Glomerular visceral epithelial cell (primary cell): ENCODE data around the gene HOXA2.

Source experiments
- DNase-seq: peaks from one replicate; pipeline ENCODE4 v3.0.0-alpha.2; 2016; ENCODE audit errors: extremely low spot score

The HOXA2 gene

GRCh38 chr7:27124902-27125689 lies 22.6 kb upstream of the HOXA2 start:
- DNase-seq: no peak

- DNase-seq: peak; percentile 95
Observed at GRCh38 chr7:27124096-27124901, 21.8 kb upstream of the HOXA2 start.

- no peak for DNase-seq
Observed at GRCh38 chr7:27123477-27124053, 21.1 kb upstream of the HOXA2 start.

- DNase-seq: no peak
Observed at GRCh38 chr7:27123007-27123476, 20.6 kb upstream of the HOXA2 start.

GRCh38 chr7:27122077-27122910 lies 19.8 kb upstream of the HOXA2 start:
- peak; percentile 69 for DNase-seq

- DNase-seq: no peak
Observed at GRCh38 chr7:27121684-27122076, 19.2 kb upstream of the HOXA2 start.

- no peak for DNase-seq
Observed at GRCh38 chr7:27119412-27119911, 17.0 kb upstream of the HOXA2 start.

- no peak for DNase-seq
Observed at GRCh38 chr7:27118580-27118979, 16.1 kb upstream of the HOXA2 start.

GRCh38 chr7:27117887-27118491 lies 15.5 kb upstream of the HOXA2 start:
- DNase-seq: peak; percentile 73

- no peak for DNase-seq
Observed at GRCh38 chr7:27116962-27117886, 14.7 kb upstream of the HOXA2 start.

GRCh38 chr7:27116031-27116961 lies 13.8 kb upstream of the HOXA2 start:
- DNase-seq: no peak

GRCh38 chr7:27115221-27116026 lies 12.9 kb upstream of the HOXA2 start:
- peak; percentile 88 for DNase-seq

- DNase-seq: no peak
Observed at GRCh38 chr7:27114881-27115220, 12.4 kb upstream of the HOXA2 start.

- DNase-seq: peak; percentile 87
Observed at GRCh38 chr7:27113991-27114769, 11.7 kb upstream of the HOXA2 start.

- peak; percentile 79 for DNase-seq
Observed at GRCh38 chr7:27112955-27113949, 10.8 kb upstream of the HOXA2 start.

- no peak for DNase-seq
Observed at GRCh38 chr7:27112361-27112760, 9.9 kb upstream of the HOXA2 start.
